Measurements from ENCODE around the gene USP17L12.
"Not testable (repeated sequence)": the region's sequence is repeated elsewhere in the genome, so short reads cannot be mapped to it uniquely, and the experiment has no call there.

The USP17L12 gene, protein sequence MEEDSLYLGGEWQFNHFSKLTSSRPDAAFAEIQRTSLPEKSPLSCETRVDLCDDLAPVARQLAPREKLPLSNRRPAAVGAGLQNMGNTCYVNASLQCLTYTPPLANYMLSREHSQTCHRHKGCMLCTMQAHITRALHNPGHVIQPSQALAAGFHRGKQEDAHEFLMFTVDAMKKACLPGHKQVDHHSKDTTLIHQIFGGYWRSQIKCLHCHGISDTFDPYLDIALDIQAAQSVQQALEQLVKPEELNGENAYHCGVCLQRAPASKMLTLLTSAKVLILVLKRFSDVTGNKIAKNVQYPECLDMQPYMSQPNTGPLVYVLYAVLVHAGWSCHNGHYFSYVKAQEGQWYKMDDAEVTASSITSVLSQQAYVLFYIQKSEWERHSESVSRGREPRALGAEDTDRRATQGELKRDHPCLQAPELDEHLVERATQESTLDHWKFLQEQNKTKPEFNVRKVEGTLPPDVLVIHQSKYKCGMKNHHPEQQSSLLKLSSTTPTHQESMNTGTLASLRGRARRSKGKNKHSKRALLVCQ

DNA sequence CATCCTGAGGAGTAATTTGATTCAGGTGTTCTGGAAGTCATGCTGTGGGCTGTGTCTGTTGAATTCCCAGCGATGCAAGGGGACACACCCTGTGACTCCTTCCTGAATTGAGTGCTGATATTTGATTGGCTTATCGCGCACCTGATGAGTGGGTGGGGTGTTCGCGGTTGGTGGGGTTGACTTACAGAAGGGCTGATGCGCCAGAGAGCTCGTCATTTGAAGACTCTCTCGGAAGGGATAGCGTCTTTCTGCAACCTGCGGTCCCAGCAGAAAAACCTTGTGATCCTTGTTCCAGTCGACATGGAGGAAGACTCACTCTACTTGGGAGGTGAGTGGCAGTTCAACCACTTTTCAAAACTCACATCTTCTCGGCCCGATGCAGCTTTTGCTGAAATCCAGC is at the start of gene USP17L12:
Gene USP17L12 (plus strand): TSS at position 301 of the 400 bp plus-strand sequence. CDS start 0 bp downstream, at position 301.
- in situ Hi-C loops (cut with HindIII; ENCODE audit: low sequenced_read_pairs), result not testable (repeated sequence)

- in situ Hi-C loops (cut with HindIII; ENCODE audit: low sequenced_read_pairs), result not testable (repeated sequence)
Measured at GRCh38 chr4:9210357-9210756, 9.6 kb upstream of the USP17L12 start, which contains the start of gene USP17L10. TSS of gene USP17L10 (plus strand) at chr4:9210657. CDS start at chr4:9210657, 0 bp downstream.

DNA sequence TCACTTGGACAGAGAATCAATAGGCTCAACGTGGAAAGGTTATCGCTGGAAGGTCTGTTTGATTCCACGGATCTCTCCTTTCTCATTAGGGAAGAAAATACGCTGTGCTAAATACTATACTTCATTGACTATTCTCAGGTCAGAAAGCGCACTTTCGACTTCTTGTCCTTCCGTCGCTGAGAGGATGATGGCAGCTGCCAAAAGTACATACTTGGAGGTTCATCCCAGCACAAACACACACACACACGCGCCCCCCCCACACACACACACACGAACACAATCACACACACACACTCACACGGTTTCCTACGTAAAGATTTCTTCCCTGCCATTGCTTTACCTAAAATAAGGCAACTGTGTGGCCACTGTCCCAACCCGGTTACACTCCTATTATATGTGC is 5.3 kb upstream of the USP17L12 start:
- in situ Hi-C loops (cut with HindIII; ENCODE audit: low sequenced_read_pairs), result not testable (repeated sequence)

GRCh38 chr4:9215105-9215504 is 4.8 kb upstream of the USP17L12 start, which contains the start of gene USP17L11:
TSS of gene USP17L11 (plus strand) at chr4:9215405. CDS start at chr4:9215405, 0 bp downstream.
- in situ Hi-C loops (cut with HindIII; ENCODE audit: low sequenced_read_pairs), result not testable (repeated sequence)

GRCh38 chr4:9224596-9224995 is 4.6 kb downstream of the USP17L12 start, which contains the start of gene USP17L13:
TSS of gene USP17L13 (plus strand) at chr4:9224896. CDS start at chr4:9224896, 0 bp downstream.
- in situ Hi-C loops (cut with HindIII; ENCODE audit: low sequenced_read_pairs), result not testable (repeated sequence)

DNA sequence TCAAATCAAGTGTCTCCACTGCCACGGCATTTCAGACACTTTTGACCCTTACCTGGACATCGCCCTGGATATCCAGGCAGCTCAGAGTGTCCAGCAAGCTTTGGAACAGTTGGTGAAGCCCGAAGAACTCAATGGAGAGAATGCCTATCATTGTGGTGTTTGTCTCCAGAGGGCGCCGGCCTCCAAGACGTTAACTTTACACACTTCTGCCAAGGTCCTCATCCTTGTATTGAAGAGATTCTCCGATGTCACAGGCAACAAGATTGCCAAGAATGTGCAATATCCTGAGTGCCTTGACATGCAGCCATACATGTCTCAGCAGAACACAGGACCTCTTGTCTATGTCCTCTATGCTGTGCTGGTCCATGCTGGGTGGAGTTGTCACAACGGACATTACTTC is 10.3 kb downstream of the USP17L12 start:
- in situ Hi-C loops (cut with HindIII; ENCODE audit: low sequenced_read_pairs), result not testable (repeated sequence)

DNA sequence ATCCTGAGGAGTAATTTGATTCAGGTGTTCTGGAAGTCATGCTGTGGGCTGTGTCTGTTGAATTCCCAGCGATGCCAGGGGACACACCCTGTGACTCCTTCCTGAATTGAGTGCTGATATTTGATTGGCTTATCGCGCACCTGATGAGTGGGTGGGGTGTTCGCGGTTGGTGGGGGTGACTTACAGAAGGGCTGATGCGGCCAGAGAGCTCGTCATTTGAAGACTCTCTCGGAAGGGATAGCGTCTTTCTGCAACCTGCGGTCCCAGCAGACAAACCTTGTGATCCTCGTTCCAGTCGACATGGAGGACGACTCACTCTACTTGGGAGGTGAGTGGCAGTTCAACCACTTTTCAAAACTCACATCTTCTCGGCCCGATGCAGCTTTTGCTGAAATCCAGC is 14.1 kb downstream of the USP17L12 start, which contains the start of gene USP17L15:
Gene USP17L15 (plus strand): TSS at position 301 of the 400 bp plus-strand sequence. CDS start 0 bp downstream, at position 301.
- in situ Hi-C loops (cut with HindIII; ENCODE audit: low sequenced_read_pairs), result not testable (repeated sequence)

GRCh38 chr4:9238461-9238860 is 18.5 kb downstream of the USP17L12 start:
- in situ Hi-C loops (cut with HindIII; ENCODE audit: low sequenced_read_pairs), result not testable (repeated sequence)

DNA sequence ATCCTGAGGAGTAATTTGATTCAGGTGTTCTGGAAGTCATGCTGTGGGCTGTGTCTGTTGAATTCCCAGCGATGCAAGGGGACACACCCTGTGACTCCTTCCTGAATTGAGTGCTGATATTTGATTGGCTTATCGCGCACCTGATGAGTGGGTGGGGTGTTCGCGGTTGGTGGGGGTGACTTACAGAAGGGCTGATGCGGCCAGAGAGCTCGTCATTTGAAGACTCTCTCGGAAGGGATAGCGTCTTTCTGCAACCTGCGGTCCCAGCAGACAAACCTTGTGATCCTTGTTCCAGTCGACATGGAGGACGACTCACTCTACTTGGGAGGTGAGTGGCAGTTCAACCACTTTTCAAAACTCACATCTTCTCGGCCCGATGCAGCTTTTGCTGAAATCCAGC is 23.6 kb downstream of the USP17L12 start, which contains the start of gene USP17L17:
Gene USP17L17 (plus strand): TSS at position 301 of the 400 bp plus-strand sequence. CDS start 0 bp downstream, at position 301.
- in situ Hi-C loops (cut with HindIII; ENCODE audit: low sequenced_read_pairs), result not testable (repeated sequence)

- in situ Hi-C loops (cut with HindIII; ENCODE audit: low sequenced_read_pairs), result not testable (repeated sequence)
Measured at GRCh38 chr4:9247953-9248680, 28.2 kb downstream of the USP17L12 start, which contains the start of gene USP17L18. TSS of gene USP17L18 (plus strand) at chr4:9248630. CDS start at chr4:9248630, 0 bp downstream.

DNA sequence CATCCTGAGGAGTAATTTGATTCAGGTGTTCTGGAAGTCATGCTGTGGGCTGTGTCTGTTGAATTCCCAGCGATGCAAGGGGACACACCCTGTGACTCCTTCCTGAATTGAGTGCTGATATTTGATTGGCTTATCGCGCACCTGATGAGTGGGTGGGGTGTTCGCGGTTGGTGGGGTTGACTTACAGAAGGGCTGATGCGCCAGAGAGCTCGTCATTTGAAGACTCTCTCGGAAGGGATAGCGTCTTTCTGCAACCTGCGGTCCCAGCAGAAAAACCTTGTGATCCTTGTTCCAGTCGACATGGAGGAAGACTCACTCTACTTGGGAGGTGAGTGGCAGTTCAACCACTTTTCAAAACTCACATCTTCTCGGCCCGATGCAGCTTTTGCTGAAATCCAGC is 33.1 kb downstream of the USP17L12 start, which contains the start of gene USP17L19:
Gene USP17L19 (plus strand): TSS at position 301 of the 400 bp plus-strand sequence. CDS start 0 bp downstream, at position 301.
- in situ Hi-C loops (cut with HindIII; ENCODE audit: low sequenced_read_pairs), result not testable (repeated sequence)

DNA sequence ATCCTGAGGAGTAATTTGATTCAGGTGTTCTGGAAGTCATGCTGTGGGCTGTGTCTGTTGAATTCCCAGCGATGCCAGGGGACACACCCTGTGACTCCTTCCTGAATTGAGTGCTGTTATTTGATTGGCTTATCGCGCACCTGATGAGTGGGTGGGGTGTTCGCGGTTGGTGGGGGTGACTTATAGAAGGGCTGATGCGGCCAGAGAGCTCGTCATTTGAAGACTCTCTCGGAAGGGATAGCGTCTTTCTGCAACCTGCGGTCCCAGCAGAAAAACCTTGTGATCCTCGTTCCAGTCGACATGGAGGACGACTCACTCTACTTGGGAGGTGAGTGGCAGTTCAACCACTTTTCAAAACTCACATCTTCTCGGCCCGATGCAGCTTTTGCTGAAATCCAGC is 37.9 kb downstream of the USP17L12 start, which contains the start of gene USP17L20:
Gene USP17L20 (plus strand): TSS at position 301 of the 400 bp plus-strand sequence. CDS start 0 bp downstream, at position 301.
- in situ Hi-C loops (cut with HindIII; ENCODE audit: low sequenced_read_pairs), result not testable (repeated sequence)

DNA sequence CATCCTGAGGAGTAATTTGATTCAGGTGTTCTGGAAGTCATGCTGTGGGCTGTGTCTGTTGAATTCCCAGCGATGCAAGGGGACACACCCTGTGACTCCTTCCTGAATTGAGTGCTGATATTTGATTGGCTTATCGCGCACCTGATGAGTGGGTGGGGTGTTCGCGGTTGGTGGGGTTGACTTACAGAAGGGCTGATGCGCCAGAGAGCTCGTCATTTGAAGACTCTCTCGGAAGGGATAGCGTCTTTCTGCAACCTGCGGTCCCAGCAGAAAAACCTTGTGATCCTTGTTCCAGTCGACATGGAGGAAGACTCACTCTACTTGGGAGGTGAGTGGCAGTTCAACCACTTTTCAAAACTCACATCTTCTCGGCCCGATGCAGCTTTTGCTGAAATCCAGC is 42.6 kb downstream of the USP17L12 start, which contains the start of gene USP17L21:
Gene USP17L21 (plus strand): TSS at position 301 of the 400 bp plus-strand sequence. CDS start 0 bp downstream, at position 301.
- in situ Hi-C loops (cut with HindIII; ENCODE audit: low sequenced_read_pairs), result not testable (repeated sequence)

- in situ Hi-C loops (cut with HindIII; ENCODE audit: low sequenced_read_pairs), result not testable (repeated sequence)
Measured at GRCh38 chr4:9267319-9267718, 47.4 kb downstream of the USP17L12 start, which contains the start of gene USP17L22. TSS of gene USP17L22 (plus strand) at chr4:9267619. CDS start at chr4:9267619, 0 bp downstream.

All from endothelial cell of hepatic sinusoid (primary cell).